ENCODE measurements around the gene ANKRD36C. TPM values are rescaled to one million over a fixed set of nuclear protein-coding genes. Genes with fewer than 3 reads are reported as not detected.
"Not testable (repeated sequence)": the region's sequence is repeated elsewhere in the genome, so short reads cannot be mapped to it uniquely, and the experiment has no call there.

ANKRD36C gene
- total and polyA plus RNA-seq, 2 experiments from 2014 or later, result 12.2 to 15.4 TPM

DNA sequence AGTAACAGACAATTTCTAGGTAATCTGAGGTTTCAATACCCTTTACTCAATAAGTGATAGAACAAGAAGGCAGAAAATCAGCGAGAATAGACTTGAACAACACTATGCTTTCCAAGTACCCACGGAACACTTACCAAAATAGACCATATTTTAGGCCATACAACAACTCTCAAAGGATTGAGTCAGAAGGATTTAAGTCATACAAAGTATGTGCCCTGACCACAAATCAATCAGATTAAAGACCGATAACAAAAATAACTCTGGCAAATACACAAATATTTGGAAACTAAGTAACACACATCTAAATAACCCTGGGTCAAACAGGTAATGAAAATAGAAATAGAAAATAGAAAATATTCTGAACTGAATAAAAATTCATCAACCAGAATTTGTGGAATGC, 129.5 kb downstream of the ANKRD36C start:
- in situ Hi-C loops (cut with MboI); H3K36me3 ChIP-seq (ENCODE audit: low read depth); H4K20me1 ChIP-seq (ENCODE audit: insufficient read depth); H3K27me3 ChIP-seq (replicated peaks; ENCODE audit: insufficient read depth); H2AFZ ChIP-seq; DNase-seq; H3F3A ChIP-seq (ENCODE audit: insufficient read depth); H3K4me1 ChIP-seq (ENCODE audit: insufficient read depth); H3K4me3 ChIP-seq; H3K9me2 ChIP-seq (ENCODE audit: insufficient read depth); H3K79me2 ChIP-seq (ENCODE audit: insufficient read depth); H3K27ac ChIP-seq; H3K9ac ChIP-seq; H3K9me3 ChIP-seq (ENCODE audit: low read depth); H3K4me2 ChIP-seq (ENCODE audit: unreplicated experiment): not testable (repeated sequence)
- WGBS, 2 experiments (ENCODE audit: low coverage in 1 of 2, low lambda C conversion rate in 2 of 2, missing lambda C conversion rate in 2 of 2), result 94 to 100% methylated on average over 3 of the region's 3 CpGs

DNA sequence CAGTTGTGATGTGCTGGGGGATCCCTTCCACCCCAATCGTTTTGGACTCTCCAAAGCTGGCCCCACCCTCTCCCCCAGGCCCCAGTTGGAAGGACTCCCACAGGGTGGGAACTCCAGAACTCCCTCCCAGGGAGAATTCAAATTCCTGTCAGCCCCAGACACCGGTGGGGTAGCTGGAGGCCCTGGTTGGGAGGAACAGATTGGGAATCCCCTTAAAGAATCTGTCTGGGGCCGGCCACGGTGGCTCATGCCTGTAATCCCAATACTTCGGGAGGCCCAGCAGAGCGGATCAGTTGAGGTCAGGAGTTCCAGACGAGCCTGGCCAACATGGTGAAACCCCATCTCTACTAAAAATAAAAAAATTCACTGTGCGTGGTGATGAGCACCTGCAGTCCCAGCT, 155.5 kb downstream of the ANKRD36C start:
- no peak for TF ChIP-seq EZH2phosphoT487 (IDR thresholded peaks at IDR 0.05; ENCODE audit: insufficient read depth, low read depth)
- TF ChIP-seq EZH2 (IDR thresholded peaks at IDR 0.05; ENCODE audit: insufficient read depth, poor library complexity, severe bottlenecking), result no peak
- WGBS, 2 experiments (ENCODE audit: low coverage in 1 of 2, low lambda C conversion rate in 2 of 2, missing lambda C conversion rate in 2 of 2), result 96 to 97% methylated on average over 7 to 8 of the region's 8 CpGs
- Histone ChIP-seq H3K27ac (no peak overlapping the region), H3K79me2 (ENCODE audit: insufficient read depth) (no peaks in the 10 kb centered on the region), H3K4me1 (ENCODE audit: insufficient read depth) (no peaks in the 10 kb centered on the region), H3K4me2 (ENCODE audit: unreplicated experiment) (no peak overlapping the region), H3K27me3 (replicated peaks; ENCODE audit: insufficient read depth) (no peaks in the 10 kb centered on the region), H3K9me2 (ENCODE audit: insufficient read depth) (no peaks in the 10 kb centered on the region), H3K9me3 (ENCODE audit: low read depth) (no peaks in the 10 kb centered on the region), H3K9ac (no peak overlapping the region), H3K4me3 (no peak overlapping the region), H3K36me3 (ENCODE audit: low read depth) (no peaks in the 10 kb centered on the region), H3F3A (ENCODE audit: insufficient read depth) (no peaks in the 10 kb centered on the region), H2AFZ (no peak overlapping the region), H4K20me1 (ENCODE audit: insufficient read depth) (no peaks in the 10 kb centered on the region)
- DNase-seq, result no peak
- in situ Hi-C loops (cut with MboI), result no loop called here

DNA sequence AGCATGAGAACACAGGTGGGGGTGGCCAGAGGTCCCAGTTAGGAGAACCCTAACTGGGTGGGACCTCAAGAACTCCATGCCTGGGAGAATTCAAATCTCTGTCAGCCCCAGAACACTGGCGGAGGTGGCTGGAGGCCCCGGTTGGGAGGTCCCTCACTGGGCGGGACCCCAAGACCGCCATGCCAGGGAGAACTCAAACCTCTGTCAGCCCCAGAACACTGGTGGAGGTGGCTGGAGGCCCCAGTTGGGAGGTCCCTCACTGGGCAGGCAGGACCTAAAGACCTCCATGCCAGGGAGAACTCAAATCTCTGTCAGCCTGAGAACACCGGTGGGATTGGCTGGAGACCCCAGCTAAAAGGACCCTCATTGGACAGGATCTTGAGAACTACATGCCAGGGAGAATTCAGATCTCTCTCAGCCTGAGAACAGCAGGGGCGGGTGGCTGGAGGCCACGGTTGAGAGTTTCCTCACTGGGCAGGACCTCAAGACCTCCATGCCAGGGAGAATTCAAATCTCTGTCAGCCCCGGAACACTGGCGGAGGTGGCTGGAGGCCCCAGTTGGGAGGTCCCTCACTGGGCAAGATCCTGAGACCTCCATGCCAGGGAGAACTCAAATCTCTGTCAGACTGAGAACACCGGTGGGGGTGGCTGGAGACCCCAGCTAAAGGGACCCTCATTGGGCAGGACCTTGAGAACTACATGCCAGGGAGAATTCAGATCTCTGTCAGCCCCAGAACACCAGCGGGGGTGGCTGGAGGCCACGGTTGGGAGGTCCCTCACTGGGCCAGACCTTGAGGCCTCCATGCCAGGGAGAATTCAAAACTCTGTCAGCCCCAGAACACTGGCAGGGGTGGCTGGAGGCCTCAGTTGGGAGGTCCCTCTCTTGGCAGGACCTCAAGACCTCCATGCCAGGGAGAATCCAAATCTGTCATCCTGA, 157.3 kb downstream of the ANKRD36C start:
- H3K27ac ChIP-seq, result not testable (repeated sequence)
- 98 to 100% methylated on average over 12 of the region's 12 CpGs for WGBS, 2 experiments (ENCODE audit: low coverage in 1 of 2, low lambda C conversion rate in 2 of 2, missing lambda C conversion rate in 2 of 2)

DNA sequence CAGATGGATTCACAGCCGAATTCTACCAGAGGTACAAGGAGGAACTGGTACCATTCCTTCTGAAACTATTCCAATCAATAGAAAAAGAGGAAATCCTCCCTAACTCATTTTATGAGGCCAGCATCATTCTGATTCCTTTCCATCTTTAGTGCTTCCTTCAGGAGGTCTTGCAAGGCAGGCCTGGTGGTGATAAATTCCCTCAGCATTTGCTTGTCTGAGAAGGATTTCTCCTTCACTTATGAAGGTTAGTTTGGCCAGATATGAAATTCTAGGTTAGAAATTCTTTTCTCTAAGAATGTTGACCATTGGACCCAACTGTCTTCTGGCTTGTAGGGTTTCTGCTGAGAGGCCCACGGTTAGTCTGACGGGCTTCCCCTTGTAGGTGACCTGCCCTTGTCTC, 167.4 kb downstream of the ANKRD36C start:
- H3K79me2 ChIP-seq (ENCODE audit: insufficient read depth); H3K9me3 ChIP-seq (ENCODE audit: low read depth); H3K27me3 ChIP-seq (replicated peaks; ENCODE audit: insufficient read depth); DNase-seq; H3F3A ChIP-seq (ENCODE audit: insufficient read depth); H3K36me3 ChIP-seq (ENCODE audit: low read depth); H3K4me3 ChIP-seq; H3K4me2 ChIP-seq (ENCODE audit: unreplicated experiment); H2AFZ ChIP-seq; H3K27ac ChIP-seq; H3K4me1 ChIP-seq (ENCODE audit: insufficient read depth); in situ Hi-C loops (cut with MboI); H4K20me1 ChIP-seq (ENCODE audit: insufficient read depth); H3K9ac ChIP-seq; H3K9me2 ChIP-seq (ENCODE audit: insufficient read depth): not testable (repeated sequence)
- WGBS, 2 experiments (ENCODE audit: low coverage in 1 of 2, low lambda C conversion rate in 2 of 2, missing lambda C conversion rate in 2 of 2), result 97 to 100% methylated on average over 2 to 3 of the region's 3 CpGs

More for the DNA sequence above, 157.3 kb downstream of the ANKRD36C start:
- H3K4me2 ChIP-seq (ENCODE audit: unreplicated experiment); H3K27me3 ChIP-seq (replicated peaks; ENCODE audit: insufficient read depth); H3K9ac ChIP-seq; H2AFZ ChIP-seq; H3K4me3 ChIP-seq; DNase-seq; H3K9me3 ChIP-seq (ENCODE audit: low read depth); H3K9me2 ChIP-seq (ENCODE audit: insufficient read depth); in situ Hi-C loops (cut with MboI); H3K36me3 ChIP-seq (ENCODE audit: low read depth); H3F3A ChIP-seq (ENCODE audit: insufficient read depth); H3K4me1 ChIP-seq (ENCODE audit: insufficient read depth); H4K20me1 ChIP-seq (ENCODE audit: insufficient read depth); H3K79me2 ChIP-seq (ENCODE audit: insufficient read depth): not testable (repeated sequence)

DNA sequence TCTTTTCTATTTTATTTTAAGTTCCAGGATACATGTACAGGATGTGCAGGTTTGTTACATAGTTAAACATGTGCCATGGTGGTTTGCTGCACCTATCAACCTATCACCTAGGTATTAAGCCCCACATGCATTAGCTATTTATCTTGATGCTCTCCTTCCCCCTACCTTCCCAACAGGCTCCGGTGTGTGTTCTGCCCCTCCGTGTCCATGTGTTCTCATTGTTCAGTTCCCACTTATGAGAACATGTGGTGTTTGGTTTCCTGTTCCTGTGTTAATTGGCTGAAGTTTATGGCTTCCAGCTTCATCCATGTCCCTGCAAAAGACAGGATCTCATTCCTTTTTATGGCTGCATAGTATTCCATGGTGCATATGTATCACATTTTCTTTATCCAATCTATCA, 174.1 kb downstream of the ANKRD36C start:
- H3K27ac ChIP-seq; H4K20me1 ChIP-seq (ENCODE audit: insufficient read depth); H3K79me2 ChIP-seq (ENCODE audit: insufficient read depth); in situ Hi-C loops (cut with MboI); H3K9me2 ChIP-seq (ENCODE audit: insufficient read depth); H3K36me3 ChIP-seq (ENCODE audit: low read depth); H3K4me3 ChIP-seq; H3K4me2 ChIP-seq (ENCODE audit: unreplicated experiment); H3K27me3 ChIP-seq (replicated peaks; ENCODE audit: insufficient read depth); DNase-seq; H2AFZ ChIP-seq; H3F3A ChIP-seq (ENCODE audit: insufficient read depth); H3K9ac ChIP-seq; H3K9me3 ChIP-seq (ENCODE audit: low read depth): not testable (repeated sequence)
- 100% methylated on average over 2 of the region's 2 CpGs for WGBS, 2 experiments (ENCODE audit: low coverage in 1 of 2, low lambda C conversion rate in 2 of 2, missing lambda C conversion rate in 2 of 2)
- peaks cover 13% of the 10 kb centered on the region for H3K4me1 ChIP-seq (ENCODE audit: insufficient read depth)

DNA sequence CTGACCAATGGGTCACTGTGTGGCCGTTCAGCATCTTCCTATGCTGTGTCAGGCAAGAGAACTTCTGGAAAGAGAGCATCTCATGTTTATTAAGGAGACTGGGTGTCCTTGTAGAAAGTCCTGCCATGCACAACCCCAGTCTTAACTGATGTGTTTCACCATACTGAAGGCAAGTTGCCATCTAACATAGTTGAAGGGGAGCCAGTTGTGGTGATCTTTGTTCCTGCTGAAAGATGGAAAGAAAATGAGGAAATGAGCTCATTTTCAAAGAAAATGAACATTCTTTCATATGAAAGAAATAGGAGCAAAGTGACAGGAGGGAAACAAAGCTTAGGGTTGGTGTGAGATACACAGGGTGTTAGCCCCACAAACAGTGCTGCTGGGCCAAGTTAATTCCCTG, 178.3 kb downstream of the ANKRD36C start:
- H3K36me3 ChIP-seq (ENCODE audit: low read depth); H4K20me1 ChIP-seq (ENCODE audit: insufficient read depth); H3K9me3 ChIP-seq (ENCODE audit: low read depth); H3K79me2 ChIP-seq (ENCODE audit: insufficient read depth); H3K27ac ChIP-seq; H3K9me2 ChIP-seq (ENCODE audit: insufficient read depth); in situ Hi-C loops (cut with MboI); H3K4me2 ChIP-seq (ENCODE audit: unreplicated experiment); H3F3A ChIP-seq (ENCODE audit: insufficient read depth); H2AFZ ChIP-seq; H3K27me3 ChIP-seq (replicated peaks; ENCODE audit: insufficient read depth); H3K9ac ChIP-seq; H3K4me3 ChIP-seq: not testable (repeated sequence)
- 50 to 65% methylated on average over 1 of the region's 1 CpG for WGBS, 2 experiments (ENCODE audit: low coverage in 1 of 2, low lambda C conversion rate in 2 of 2, missing lambda C conversion rate in 2 of 2)
- DNase-seq, result peak; percentile 53
- H3K4me1 ChIP-seq (ENCODE audit: insufficient read depth), result peaks cover 13% of the 10 kb centered on the region
